NCI-H2029 (cell line): ENCODE data around the gene SYMPK.
"Not testable (repeated sequence)": the region's sequence is repeated elsewhere in the genome, so short reads cannot be mapped to it uniquely, and the experiment has no call there.

ENCODE experiments used
- DNase-seq: peaks from one replicate; lab custom pipeline; 2025; lab: John Stamatoyannopoulos, UW

SYMPK gene

GRCh38 chr19:45862564-45863334 is at the start of gene SYMPK:
Gene SYMPK, minus strand, starts transcription at chr19:45863147. Its CDS starts 8,652 bp downstream, at chr19:45854495.
- peak; percentile 98 for DNase-seq

- no peak for DNase-seq
These were observed 48.3 kb upstream of the SYMPK start for GRCh38 chr19:45911291-45911690.

GRCh38 chr19:45908956-45909355 is 46.0 kb upstream of the SYMPK start:
- DNase-seq, result no peak

GRCh38 chr19:45906221-45906620 is 43.3 kb upstream of the SYMPK start:
- no peak for DNase-seq

- no peak for DNase-seq
These were observed 42.1 kb upstream of the SYMPK start for GRCh38 chr19:45905011-45905410.

GRCh38 chr19:45902651-45903625 is 40.0 kb upstream of the SYMPK start:
- peak; percentile 94 for DNase-seq

- no peak for DNase-seq
These were observed 39.1 kb upstream of the SYMPK start, which contains the start of gene MYPOP for GRCh38 chr19:45901912-45902650. Gene MYPOP, minus strand, starts transcription at chr19:45902613. Its CDS starts 840 bp downstream, at chr19:45901773.

- no peak for DNase-seq
These were observed 38.5 kb upstream of the SYMPK start for GRCh38 chr19:45901432-45901911.

- DNase-seq, result no peak
These were observed 37.9 kb upstream of the SYMPK start for GRCh38 chr19:45900738-45901431.

- no peak for DNase-seq
These were observed 37.1 kb upstream of the SYMPK start for GRCh38 chr19:45899919-45900589.

GRCh38 chr19:45899253-45899652 is 36.3 kb upstream of the SYMPK start:
- no peak for DNase-seq

- no peak for DNase-seq
These were observed 34.4 kb upstream of the SYMPK start for GRCh38 chr19:45897261-45897812.

- DNase-seq, result not testable (repeated sequence)
These were observed 33.1 kb upstream of the SYMPK start for GRCh38 chr19:45895983-45896599.

- DNase-seq, result no peak
These were observed 32.6 kb upstream of the SYMPK start for GRCh38 chr19:45895519-45895972.

- no peak for DNase-seq
These were observed 27.9 kb upstream of the SYMPK start for GRCh38 chr19:45890877-45891276.

- DNase-seq, result no peak
These were observed 26.4 kb upstream of the SYMPK start for GRCh38 chr19:45889210-45889885.

- no peak for DNase-seq
These were observed 24.3 kb upstream of the SYMPK start for GRCh38 chr19:45887200-45887710.

GRCh38 chr19:45886427-45887199 is 23.7 kb upstream of the SYMPK start:
- DNase-seq, result peak; percentile 87
